HepG2 (cell line): ENCODE results near the gene SIRT7. TPM values are rescaled to one million over a fixed set of nuclear protein-coding genes. Genes with fewer than 3 reads are reported as not detected.
A peak's percentile ranks its signal among the peaks of the same experiment; 100 is the strongest.

Source experiments
- BRD4 ChIP-seq: sonication (generic); formaldehyde crosslinking; IDR thresholded peaks from 2 replicates; pipeline ENCODE4 v1.4.0; 2020; ENCODE audit warnings: missing genetic modification reagents
- EEA1 ChIP-seq: sonication (generic); formaldehyde crosslinking; IDR thresholded peaks from 2 replicates; pipeline ENCODE4 v1.5.1; 2020; ENCODE audit warnings: mild to moderate bottlenecking, missing genetic modification reagents, borderline replicate concordance
- EP300 ChIP-seq, 3 experiments: sonication (generic) in 1 of 3; formaldehyde crosslinking in 1 of 3; IDR thresholded peaks; 2 replicates each; pipeline versions ENCODE4 v1.5.1 to v1.6.1; 2011 to 2020; ENCODE audit warnings: low read depth in 2 of 3, low read length in 2 of 3, borderline replicate concordance in 1 of 3, improper control_type of control experiment in 1 of 3, mild to moderate bottlenecking in 1 of 3, missing genetic modification reagents in 1 of 3, moderate library complexity in 1 of 3
- ERF ChIP-seq: IDR thresholded peaks from 2 replicates; pipeline ENCODE4 v1.6.1; 2018; ENCODE audit warnings: missing biosample characterization, missing genetic modification reagents
- FOXJ3 ChIP-seq: sonication (generic); formaldehyde crosslinking; IDR thresholded peaks from 2 replicates; pipeline ENCODE4 v1.4.0; 2020; ENCODE audit warnings: missing genetic modification reagents, mild to moderate bottlenecking, borderline replicate concordance
- GATA4 ChIP-seq: sonication (generic); IDR thresholded peaks from 2 replicates; pipeline ENCODE4 v1.6.1; 2016; ENCODE audit warnings: antibody characterized with exemption, low read depth, borderline replicate concordance
- ISL2 ChIP-seq: sonication (generic); formaldehyde crosslinking; IDR thresholded peaks from 2 replicates; pipeline ENCODE4 v1.5.0; 2020; ENCODE audit warnings: missing genetic modification reagents
- MLLT10 ChIP-seq: sonication (generic); formaldehyde crosslinking; IDR thresholded peaks from 2 replicates; pipeline ENCODE4 v1.4.0; 2020; ENCODE audit warnings: missing genetic modification reagents
- NCOA5 ChIP-seq: sonication (generic); formaldehyde crosslinking; IDR thresholded peaks from 2 replicates; pipeline ENCODE4 v1.4.0; 2020; ENCODE audit warnings: missing genetic modification reagents
- SMARCE1 ChIP-seq: fragments of 450-650 bp; IDR thresholded peaks from 2 replicates; pipeline ENCODE4 v1.6.1; 2017; ENCODE audit warnings: borderline replicate concordance
- SUZ12 ChIP-seq: fragments of 150-350 bp; IDR thresholded peaks from 2 replicates; pipeline ENCODE4 v1.6.1; 2014; ENCODE audit warnings: low read depth, low read length
- TCF7 ChIP-seq: sonication (generic); IDR thresholded peaks from 2 replicates; pipeline ENCODE4 v1.6.1; 2016; ENCODE audit warnings: antibody characterized with exemption, low read depth
- YEATS4 ChIP-seq: sonication (generic); formaldehyde crosslinking; IDR thresholded peaks from 2 replicates; pipeline ENCODE4 v1.4.0; 2020; ENCODE audit warnings: missing genetic modification reagents, borderline replicate concordance
- ZBTB10 ChIP-seq: sonication (generic); formaldehyde crosslinking; IDR thresholded peaks from 2 replicates; pipeline ENCODE4 v1.4.0; 2020; ENCODE audit warnings: missing genetic modification reagents, borderline replicate concordance
- ZNF382 ChIP-seq: sonication (generic); formaldehyde crosslinking; IDR thresholded peaks from 2 replicates; pipeline ENCODE4 v1.5.0; 2020; ENCODE audit warnings: missing genetic modification reagents, mild to moderate bottlenecking, borderline replicate concordance
- ZNF547 ChIP-seq: sonication (generic); formaldehyde crosslinking; IDR thresholded peaks from 2 replicates; pipeline ENCODE4 v1.5.1; 2020; ENCODE audit warnings: mild to moderate bottlenecking, missing genetic modification reagents
- ZNF614 ChIP-seq: IDR thresholded peaks from 2 replicates; pipeline ENCODE4 v1.6.1; 2018; ENCODE audit warnings: missing biosample characterization, missing genetic modification reagents, inconsistent platforms, borderline replicate concordance
- ZNF615 ChIP-seq: sonication (generic); formaldehyde crosslinking; IDR thresholded peaks from 2 replicates; pipeline ENCODE4 v1.5.0; 2020; ENCODE audit warnings: mild to moderate bottlenecking, missing genetic modification reagents, borderline replicate concordance
- ZNF674 ChIP-seq: sonication (generic); formaldehyde crosslinking; IDR thresholded peaks from 2 replicates; pipeline ENCODE4 v1.5.0; 2020; ENCODE audit warnings: low read depth, mild to moderate bottlenecking, missing genetic modification reagents
- ZNF703 ChIP-seq: sonication (generic); formaldehyde crosslinking; IDR thresholded peaks from 2 replicates; pipeline ENCODE4 v1.5.1; 2020; ENCODE audit warnings: missing genetic modification reagents, mild to moderate bottlenecking, moderate library complexity, borderline replicate concordance
- ZNF768 ChIP-seq: sonication (generic); formaldehyde crosslinking; IDR thresholded peaks from 2 replicates; pipeline ENCODE4 v1.4.0; 2020; ENCODE audit warnings: missing genetic modification reagents
- ZNF782 ChIP-seq: sonication (generic); formaldehyde crosslinking; IDR thresholded peaks from 2 replicates; pipeline ENCODE4 v1.4.0; 2020; ENCODE audit warnings: missing genetic modification reagents, mild to moderate bottlenecking, borderline replicate concordance
- ZNF790 ChIP-seq: sonication (generic); formaldehyde crosslinking; IDR thresholded peaks from 2 replicates; pipeline ENCODE4 v1.8.0; 2022; ENCODE audit warnings: missing genetic modification reagents, mild to moderate bottlenecking, borderline replicate concordance
- polyA plus RNA-seq, 8 experiments: library from polyadenylated mRNA; depleted of rRNA in 3 of 8; stranded (reverse) in 7 of 8; unstranded in 1 of 8; fragments of >200 nt; fragmentation: Illumina TruSeq in 4 of 8; extraction: Trizol in 4 of 8; gene quantifications; 2 replicates each; pipeline versions ENCODE4 v1.2.1 to v1.2.3, GENCODE V29; 2011 to 2016; ENCODE audit warnings: low read depth in 4 of 8, missing spikeins in 1 of 8, mixed read lengths in 1 of 8; ENCODE audit not compliant: insufficient read depth in 1 of 8
- total RNA-seq, 5 experiments: library from RNA; depleted of rRNA; stranded (reverse); fragments of >200 nt; fragmentation: Illumina TruSeq; extraction: Trizol; gene quantifications; 2 replicates each; pipeline ENCODE4 v1.2.3, GENCODE V29; 2016; ENCODE audit warnings: low read depth in 1 of 5
- TF ChIP-seq, protein P1 (sequence below): sonication (generic); formaldehyde crosslinking; IDR thresholded peaks from 2 replicates; pipeline ENCODE4 v1.4.0; 2020; ENCODE audit warnings: missing genetic modification reagents
- TF ChIP-seq, protein P2 (sequence below): IDR thresholded peaks from 2 replicates; pipeline ENCODE4 v1.6.1; 2016; ENCODE audit warnings: low read depth, borderline replicate concordance

Gene SIRT7
- total and polyA plus RNA-seq, 2 of the 13 experiments (the other 11 are each of a cell fraction or from before 2014, with no cell fraction given), result 8.3 to 24.8 TPM

DNA sequence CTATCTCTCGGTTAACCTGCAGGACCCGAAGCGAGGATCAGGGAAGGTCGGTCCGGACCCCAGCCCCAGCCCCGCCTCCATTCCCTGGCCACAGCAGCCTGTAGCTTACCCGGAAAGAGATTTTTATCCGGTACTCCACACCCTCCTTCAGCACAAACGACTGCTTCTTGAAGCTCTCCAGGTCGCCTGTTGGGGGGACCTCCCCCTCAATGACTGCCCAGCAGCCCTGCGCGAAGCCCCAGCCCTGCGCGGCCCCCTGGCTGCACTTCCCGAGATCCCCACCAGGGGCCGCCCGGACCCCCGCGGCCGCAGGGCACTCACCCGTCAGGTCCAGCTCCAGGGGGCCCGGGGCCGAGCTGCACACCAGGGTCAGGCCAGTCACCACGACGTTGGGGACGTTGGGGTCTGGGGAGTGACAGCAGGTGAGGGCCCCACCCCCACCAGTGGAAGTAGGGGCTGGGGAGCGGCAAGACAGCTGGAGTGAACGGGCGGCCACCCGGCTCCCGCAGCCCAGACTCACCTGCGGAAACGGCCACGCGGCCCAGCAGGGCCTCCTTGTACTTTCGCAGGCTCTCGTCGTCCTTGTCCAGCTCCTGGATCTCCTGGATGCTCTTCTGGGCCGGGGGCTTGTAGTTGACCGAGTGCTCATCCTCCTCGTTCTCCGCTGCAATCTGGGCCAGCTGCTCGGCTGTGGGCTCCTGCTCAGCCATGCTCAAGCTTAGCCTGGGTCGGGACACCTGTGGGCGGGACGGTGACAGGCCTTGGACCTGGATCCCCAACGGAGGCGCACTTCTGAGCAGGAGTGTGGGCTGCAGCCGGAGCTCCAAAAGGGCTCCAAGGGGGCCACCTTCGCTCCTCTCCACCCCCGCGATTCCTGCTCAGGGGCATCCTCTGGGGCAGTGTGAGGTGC, 48.5 kb downstream of the SIRT7 start (continued):
- TF ChIP-seq, protein P1, sequence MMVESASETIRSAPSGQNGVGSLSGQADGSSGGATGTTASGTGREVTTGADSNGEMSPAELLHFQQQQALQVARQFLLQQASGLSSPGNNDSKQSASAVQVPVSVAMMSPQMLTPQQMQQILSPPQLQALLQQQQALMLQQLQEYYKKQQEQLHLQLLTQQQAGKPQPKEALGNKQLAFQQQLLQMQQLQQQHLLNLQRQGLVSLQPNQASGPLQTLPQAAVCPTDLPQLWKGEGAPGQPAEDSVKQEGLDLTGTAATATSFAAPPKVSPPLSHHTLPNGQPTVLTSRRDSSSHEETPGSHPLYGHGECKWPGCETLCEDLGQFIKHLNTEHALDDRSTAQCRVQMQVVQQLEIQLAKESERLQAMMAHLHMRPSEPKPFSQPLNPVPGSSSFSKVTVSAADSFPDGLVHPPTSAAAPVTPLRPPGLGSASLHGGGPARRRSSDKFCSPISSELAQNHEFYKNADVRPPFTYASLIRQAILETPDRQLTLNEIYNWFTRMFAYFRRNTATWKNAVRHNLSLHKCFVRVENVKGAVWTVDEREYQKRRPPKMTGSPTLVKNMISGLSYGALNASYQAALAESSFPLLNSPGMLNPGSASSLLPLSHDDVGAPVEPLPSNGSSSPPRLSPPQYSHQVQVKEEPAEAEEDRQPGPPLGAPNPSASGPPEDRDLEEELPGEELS (CRISPR knock-in tag), result no peak
- TF ChIP-seq EP300 (IDR thresholded peaks at IDR 0.05; ENCODE audit: low read depth in 2 of 2, low read length in 2 of 2), result no peak
- no peak for TF ChIP-seq EP300 (CRISPR knock-in tag; IDR thresholded peaks at IDR 0.05; ENCODE audit: borderline replicate concordance)
- no peak for TF ChIP-seq TCF7
- no peak for TF ChIP-seq EEA1 (CRISPR knock-in tag)
- TF ChIP-seq ZNF615 (CRISPR knock-in tag), result no peak
- no peak for TF ChIP-seq ZNF674 (CRISPR knock-in tag)
- no peak for TF ChIP-seq SUZ12
- TF ChIP-seq BRD4 (CRISPR knock-in tag), result no peak
- no peak for TF ChIP-seq ZNF782 (CRISPR knock-in tag)
- TF ChIP-seq FOXJ3, result peak; percentile 52; the same call in 1 of the 2 replicates
- TF ChIP-seq ZNF790 (CRISPR knock-in tag), result no peak
- TF ChIP-seq ISL2 (CRISPR knock-in tag), result peak; percentile 51; the same call in 1 of the 2 replicates
- TF ChIP-seq, protein P2, sequence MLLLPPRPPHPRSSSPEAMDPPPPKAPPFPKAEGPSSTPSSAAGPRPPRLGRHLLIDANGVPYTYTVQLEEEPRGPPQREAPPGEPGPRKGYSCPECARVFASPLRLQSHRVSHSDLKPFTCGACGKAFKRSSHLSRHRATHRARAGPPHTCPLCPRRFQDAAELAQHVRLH, result peak; percentile 15; the same call in 1 of the 2 replicates
- TF ChIP-seq ZNF614 (CRISPR knock-in tag), result 0 out of 2 replicates have a peak, but pooled peaks have one; percentile 16
- peak; percentile 62; the same call in 1 of the 2 replicates for TF ChIP-seq ZBTB10 (CRISPR knock-in tag)
- TF ChIP-seq NCOA5 (CRISPR knock-in tag), result peak; percentile 9; the same call in 1 of the 2 replicates
- no peak for TF ChIP-seq ZNF382 (CRISPR knock-in tag)
- TF ChIP-seq ZNF547, result peak; percentile 37; the same call in 1 of the 2 replicates
- TF ChIP-seq ERF (CRISPR knock-in tag), result no peak
- no peak; the same call in 1 of the 2 replicates for TF ChIP-seq ZNF703 (CRISPR knock-in tag)
- TF ChIP-seq GATA4, result no peak
- TF ChIP-seq SMARCE1, result no peak
- TF ChIP-seq MLLT10 (CRISPR knock-in tag), result no peak
- peak; percentile 72 for TF ChIP-seq ZNF768
- peak; percentile 43; the same call in 1 of the 2 replicates for TF ChIP-seq YEATS4 (CRISPR knock-in tag)
